ENCODE data around the gene PARG. TPM values are rescaled to one million over a fixed set of nuclear protein-coding genes. Genes with fewer than 3 reads are reported as not detected.
"Not testable (repeated sequence)": the region's sequence is repeated elsewhere in the genome, so short reads cannot be mapped to it uniquely, and the experiment has no call there.

Gene PARG
- total RNA-seq, 1 experiment from 2014 or later, result 18.0 TPM

- no peak for DNase-seq (ENCODE audit: low read depth)
Measured at GRCh38 chr10:49830016-49830415, 111.8 kb downstream of the PARG start.

GRCh38 chr10:49827297-49827696 lies 114.5 kb downstream of the PARG start:
- DNase-seq (ENCODE audit: low read depth), result no peak

GRCh38 chr10:49819234-49819958 lies 122.4 kb downstream of the PARG start:
- DNase-seq (ENCODE audit: low read depth), result no peak

- DNase-seq (ENCODE audit: low read depth), result no peak
Measured at GRCh38 chr10:49817845-49818244, 124.0 kb downstream of the PARG start.

- DNase-seq (ENCODE audit: low read depth), result no peak
Measured at GRCh38 chr10:49803988-49804387, 137.8 kb downstream of the PARG start.

- peak; percentile 4 for DNase-seq (ENCODE audit: low read depth)
Measured at GRCh38 chr10:49798275-49798674, 143.6 kb downstream of the PARG start.

GRCh38 chr10:49791100-49791499 lies 150.7 kb downstream of the PARG start:
- no peak for DNase-seq (ENCODE audit: low read depth)

- no peak for DNase-seq (ENCODE audit: low read depth)
Measured at GRCh38 chr10:49784681-49785080, 157.1 kb downstream of the PARG start.

- DNase-seq (ENCODE audit: low read depth), result no peak
Measured at GRCh38 chr10:49783645-49784044, 158.2 kb downstream of the PARG start.

- DNase-seq (ENCODE audit: low read depth), result no peak
Measured at GRCh38 chr10:49781247-49781646, 160.6 kb downstream of the PARG start.

GRCh38 chr10:49778197-49778596 lies 163.6 kb downstream of the PARG start:
- DNase-seq (ENCODE audit: low read depth), result no peak

GRCh38 chr10:49776851-49777250 lies 165.0 kb downstream of the PARG start:
- no peak for DNase-seq (ENCODE audit: low read depth)

- no peak for DNase-seq (ENCODE audit: low read depth)
Measured at GRCh38 chr10:49775014-49775413, 166.8 kb downstream of the PARG start.

GRCh38 chr10:49772944-49773343 lies 168.9 kb downstream of the PARG start:
- not testable (repeated sequence) for DNase-seq (ENCODE audit: low read depth)

GRCh38 chr10:49771046-49771445 lies 170.8 kb downstream of the PARG start:
- DNase-seq (ENCODE audit: low read depth), result not testable (repeated sequence)

GRCh38 chr10:49769692-49770091 lies 172.1 kb downstream of the PARG start:
- no peak for DNase-seq (ENCODE audit: low read depth)

- no peak for DNase-seq (ENCODE audit: low read depth)
Measured at GRCh38 chr10:49768731-49769130, 173.1 kb downstream of the PARG start.

- DNase-seq (ENCODE audit: low read depth), result no peak
Measured at GRCh38 chr10:49768329-49768728, 173.5 kb downstream of the PARG start.

Other genes with a start within 250 kb of the PARG start
- 1.5 and 3.4 TPM in 2 replicates for gene OGDHL, start 179.7 kb downstream of the PARG start, total RNA-seq (2014; rRNA removed; shearing (Covaris generic))
- 5.8 and 7.6 TPM in 2 replicates for gene TIMM23B, start within 50 bp of the PARG start, total RNA-seq (2014; rRNA removed; shearing (Covaris generic))
- 2.9 and 7.0 TPM in 2 replicates for gene AGAP6, start 46.4 kb upstream of the PARG start, total RNA-seq (2014; rRNA removed; shearing (Covaris generic))
- gene WASHC2A, start 125.9 kb upstream of the PARG start, total RNA-seq (2014; rRNA removed; shearing (Covaris generic)), result 18.6 and 21.0 TPM in 2 replicates

Data from Daoy (cell line).